ENCODE data around the gene EN2. TPM values are rescaled to one million over a fixed set of nuclear protein-coding genes. Genes with fewer than 3 reads are reported as not detected.

Gene EN2
- total RNA-seq, 2 donors from 2014 or later, result 0.45 TPM; not detected in 1

DNA sequence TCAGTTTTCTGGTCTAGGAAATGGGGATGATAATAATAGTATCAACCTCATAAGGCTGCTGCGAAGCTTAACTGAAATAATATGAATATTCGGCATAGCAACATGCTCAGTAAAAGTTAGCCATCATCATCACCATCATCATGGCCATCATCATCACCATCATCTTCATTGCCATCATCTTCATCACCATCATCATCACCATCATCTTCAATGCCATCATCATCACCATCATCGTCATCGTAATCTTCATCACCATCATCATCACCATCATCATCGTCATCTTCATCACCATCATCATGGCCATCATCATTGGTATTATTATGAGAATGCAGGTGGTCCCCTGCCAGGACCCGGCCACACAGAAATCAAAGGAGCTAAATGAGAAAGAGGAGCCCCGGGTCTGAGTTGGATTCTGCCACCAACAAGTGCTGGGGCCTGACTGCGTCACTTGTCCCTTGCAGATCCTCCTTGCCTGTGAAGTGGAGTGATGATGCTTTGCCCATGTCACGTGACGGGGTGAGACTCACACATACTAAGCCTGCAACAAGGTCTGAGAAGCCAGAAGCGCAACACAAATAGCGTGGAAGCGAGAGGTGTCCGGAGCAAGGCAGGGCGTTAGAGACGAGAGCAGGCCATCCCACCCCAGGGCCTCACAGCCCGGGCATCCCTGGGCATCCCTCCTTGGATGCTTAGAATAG, 46.1 kb upstream of the EN2 start:
- Histone ChIP-seq H3K36me3 (no peaks in the 10 kb centered on the region), H3K27ac (no peak overlapping the region), H3K9me3 (no peaks in the 10 kb centered on the region), H3K4me3 (no peak overlapping the region), H3K27me3 (replicated peaks; ENCODE audit: insufficient read depth) (peaks cover 13% of the 10 kb centered on the region), H3K4me1 (replicated peaks) (no peaks in the 10 kb centered on the region)
- WGBS, result 92% methylated on average over 17 of the region's 17 CpGs
- DNase-seq (ENCODE audit: low spot score), result no peak
- intact Hi-C loops (cut with DNase I), result no loop called here
- no peak for TF ChIP-seq POLR2A (IDR thresholded peaks at IDR 0.05)
- TF ChIP-seq POLR2AphosphoS5 (IDR thresholded peaks at IDR 0.05), result no peak

DNA sequence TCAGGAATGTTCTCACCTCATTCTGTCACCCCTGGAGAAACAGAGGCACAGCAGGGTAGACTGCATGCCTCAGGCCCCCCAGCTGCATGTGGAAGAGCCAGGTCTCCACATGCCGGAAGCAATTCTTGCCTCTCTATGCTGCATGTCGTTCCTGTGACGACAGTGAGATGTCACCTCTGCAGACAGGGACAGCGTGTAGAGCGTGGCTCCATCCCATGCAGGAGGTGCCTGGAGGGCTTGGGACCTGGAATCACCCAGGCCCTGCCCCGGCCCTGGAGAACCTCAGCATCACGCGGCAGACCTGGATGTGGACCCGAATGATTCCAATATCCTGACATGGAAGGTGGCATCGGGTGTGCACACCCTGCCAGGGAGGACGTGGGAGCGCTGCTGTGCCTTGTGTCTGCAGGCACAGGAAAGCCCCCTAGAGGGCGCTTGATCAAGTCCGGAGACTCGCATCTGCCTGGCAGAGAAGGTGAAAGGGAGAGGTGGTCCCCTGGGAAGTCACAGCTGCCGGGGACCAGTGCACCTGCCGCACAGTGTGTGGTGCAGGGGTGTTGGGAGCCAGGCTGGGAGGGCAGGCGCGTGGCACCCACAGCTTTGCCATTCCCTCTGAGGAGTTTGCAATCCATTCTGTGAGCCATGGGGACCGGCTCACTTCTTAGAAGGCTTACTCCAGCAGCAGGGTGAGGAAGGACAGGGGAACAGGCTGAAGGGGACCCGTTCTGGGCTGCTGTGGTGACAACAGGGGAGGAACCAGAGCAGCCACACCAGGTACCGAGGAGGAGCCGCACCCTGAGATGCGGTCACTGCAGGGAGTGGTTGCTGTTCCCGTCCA, 45.3 kb upstream of the EN2 start:
- Histone ChIP-seq H3K4me1 (replicated peaks) (no peaks in the 10 kb centered on the region), H3K27ac (no peak overlapping the region), H3K27me3 (replicated peaks; ENCODE audit: insufficient read depth) (peaks cover 13% of the 10 kb centered on the region), H3K9me3 (no peaks in the 10 kb centered on the region), H3K4me3 (no peak overlapping the region), H3K36me3 (no peaks in the 10 kb centered on the region)
- intact Hi-C loops (cut with DNase I), result no loop called here
- peak; percentile 10 for DNase-seq (ENCODE audit: low spot score)
- TF ChIP-seq POLR2AphosphoS5 (IDR thresholded peaks at IDR 0.05) (no peak), POLR2A (IDR thresholded peaks at IDR 0.05) (no peak), CTCF (IDR thresholded peaks at IDR 0.05) (peak in 2 of 4 experiments; percentile 17 to 22)
- WGBS, result 36% methylated on average over 25 of the region's 25 CpGs

DNA sequence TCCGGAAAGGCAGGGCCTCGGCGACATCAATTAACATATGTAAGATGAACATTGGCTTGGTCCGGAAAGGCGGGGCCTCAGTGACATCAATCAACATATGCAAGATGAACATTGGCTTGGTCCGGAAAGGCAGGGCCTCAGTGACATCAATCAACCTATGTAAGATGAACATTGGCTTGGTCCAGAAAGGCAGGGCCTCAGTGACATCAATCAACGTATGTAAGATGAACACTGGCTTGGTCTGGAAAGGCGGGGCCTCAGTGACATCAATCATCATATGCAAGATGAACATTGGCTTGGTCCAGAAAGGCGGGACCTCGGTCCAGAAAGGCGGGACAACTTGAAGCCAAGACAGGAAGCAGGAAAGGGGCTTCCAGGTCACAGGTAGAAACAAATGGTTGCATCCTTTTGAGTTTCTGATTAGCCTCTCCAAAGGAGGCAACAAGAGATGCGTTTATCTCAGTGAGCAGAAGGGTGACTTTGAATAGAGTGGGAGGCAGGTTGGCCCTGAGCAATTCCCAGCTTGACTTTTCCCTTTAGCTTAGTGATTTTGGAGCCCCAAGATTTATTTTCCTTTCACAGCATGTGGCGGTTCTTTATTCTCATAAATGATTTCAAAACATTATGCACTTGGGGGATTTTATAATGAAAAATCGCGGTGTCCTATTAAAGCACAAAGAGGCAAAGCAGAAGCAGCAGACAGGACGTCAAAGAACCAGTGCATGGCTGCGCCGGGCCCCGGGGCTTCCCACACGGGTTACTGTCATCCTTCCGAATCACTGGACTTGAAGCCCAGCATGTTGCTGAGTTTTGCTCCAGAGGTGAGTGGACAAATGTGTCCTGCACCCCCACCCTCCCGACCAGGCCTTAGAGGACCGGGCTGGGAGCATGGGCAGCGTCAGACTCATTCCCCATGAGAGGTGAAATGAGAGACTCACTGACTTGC, 43.1 kb upstream of the EN2 start:
- intact Hi-C loops (cut with DNase I), result no loop called here
- no peak for DNase-seq (ENCODE audit: low spot score)
- peaks cover 11% of the 10 kb centered on the region for H3K27me3 ChIP-seq (replicated peaks; ENCODE audit: insufficient read depth)
- TF ChIP-seq POLR2AphosphoS5 (IDR thresholded peaks at IDR 0.05), result no peak
- TF ChIP-seq CTCF (IDR thresholded peaks at IDR 0.05), result no peak
- no peak for TF ChIP-seq POLR2A (IDR thresholded peaks at IDR 0.05)
- no peaks in the 10 kb centered on the region for H3K9me3 ChIP-seq
- H3K27ac ChIP-seq, result no peak overlapping the region
- no peak overlapping the region for H3K4me3 ChIP-seq
- 81% methylated on average over 24 of the region's 24 CpGs for WGBS
- no peaks in the 10 kb centered on the region for H3K4me1 ChIP-seq (replicated peaks)
- no peaks in the 10 kb centered on the region for H3K36me3 ChIP-seq

- H3K4me3 ChIP-seq, result no peak overlapping the region
- H3K27ac ChIP-seq, result no peak overlapping the region
- no peak for TF ChIP-seq POLR2AphosphoS5 (IDR thresholded peaks at IDR 0.05)
- TF ChIP-seq POLR2A (IDR thresholded peaks at IDR 0.05), result no peak
- no peak for TF ChIP-seq CTCF (IDR thresholded peaks at IDR 0.05)
- WGBS, result 90% methylated on average over 17 of the region's 17 CpGs
- H3K4me1 ChIP-seq (replicated peaks), result no peaks in the 10 kb centered on the region
- intact Hi-C loops (cut with DNase I), result no loop called here
- no peak for DNase-seq (ENCODE audit: low spot score)
- no peaks in the 10 kb centered on the region for H3K36me3 ChIP-seq
- peaks cover 4% of the 10 kb centered on the region for H3K27me3 ChIP-seq (replicated peaks; ENCODE audit: insufficient read depth)
- no peaks in the 10 kb centered on the region for H3K9me3 ChIP-seq
Measured at GRCh38 chr7:155416646-155417380, 41.1 kb upstream of the EN2 start.

Measured in prostate gland (tissue), 2 donors.